ENCODE measurements around the gene PEAR1.

PEAR1 gene

DNA sequence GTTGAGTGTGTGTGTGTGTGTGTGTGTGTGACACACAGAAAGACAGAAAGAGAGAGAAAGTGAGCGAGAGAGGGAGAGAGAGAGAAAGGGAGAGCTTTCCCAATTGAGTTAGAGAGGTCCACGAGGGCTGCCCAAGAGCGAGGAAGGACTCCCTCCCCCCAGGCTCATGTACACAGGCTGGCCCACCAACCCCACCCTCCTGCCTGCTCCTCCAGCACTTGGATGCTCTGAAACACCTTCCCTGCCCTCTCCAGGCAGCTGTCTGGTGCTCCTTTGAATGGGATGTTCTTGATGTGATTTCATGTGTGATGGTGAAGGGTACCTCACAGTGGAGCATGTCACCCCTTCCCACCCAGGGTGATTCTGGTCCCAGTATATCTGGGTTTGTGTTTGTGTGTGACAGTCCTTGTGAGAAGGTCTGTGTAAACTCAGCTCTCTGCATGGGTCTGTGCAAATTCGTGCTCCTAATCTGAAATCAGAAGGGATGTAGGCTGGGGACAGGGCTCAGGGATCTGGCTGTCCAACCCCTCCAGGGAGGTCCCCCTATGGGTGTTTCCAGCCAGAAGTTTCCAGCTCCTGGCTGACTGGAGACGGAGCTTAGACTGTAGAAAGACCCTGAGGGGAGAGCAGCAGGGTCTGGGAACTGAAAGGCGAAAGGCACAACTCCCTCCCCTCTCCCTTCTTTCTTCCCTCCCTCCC is 6.8 kb upstream of the PEAR1 start:
- Histone ChIP-seq H2AFZ (no peak overlapping the region), H3K9me3 (ENCODE audit: control insufficient read depth, low read length) (no peaks in the 10 kb centered on the region), H3K27me3 (ENCODE audit: control insufficient read depth, insufficient read depth, low read length) (no peaks in the 10 kb centered on the region), H3K79me2 (no peaks in the 10 kb centered on the region), H3K27ac (no peak overlapping the region), H3K36me3 (ENCODE audit: control insufficient read depth, insufficient read depth, low read length) (no peaks in the 10 kb centered on the region), H3K4me1 (no peaks in the 10 kb centered on the region), H3K9ac (no peak overlapping the region), H3K4me3 (ENCODE audit: low read depth, low read length) (no peak overlapping the region), H3K4me2 (ENCODE audit: low read length) (no peak overlapping the region)
- TF ChIP-seq, protein P1, sequence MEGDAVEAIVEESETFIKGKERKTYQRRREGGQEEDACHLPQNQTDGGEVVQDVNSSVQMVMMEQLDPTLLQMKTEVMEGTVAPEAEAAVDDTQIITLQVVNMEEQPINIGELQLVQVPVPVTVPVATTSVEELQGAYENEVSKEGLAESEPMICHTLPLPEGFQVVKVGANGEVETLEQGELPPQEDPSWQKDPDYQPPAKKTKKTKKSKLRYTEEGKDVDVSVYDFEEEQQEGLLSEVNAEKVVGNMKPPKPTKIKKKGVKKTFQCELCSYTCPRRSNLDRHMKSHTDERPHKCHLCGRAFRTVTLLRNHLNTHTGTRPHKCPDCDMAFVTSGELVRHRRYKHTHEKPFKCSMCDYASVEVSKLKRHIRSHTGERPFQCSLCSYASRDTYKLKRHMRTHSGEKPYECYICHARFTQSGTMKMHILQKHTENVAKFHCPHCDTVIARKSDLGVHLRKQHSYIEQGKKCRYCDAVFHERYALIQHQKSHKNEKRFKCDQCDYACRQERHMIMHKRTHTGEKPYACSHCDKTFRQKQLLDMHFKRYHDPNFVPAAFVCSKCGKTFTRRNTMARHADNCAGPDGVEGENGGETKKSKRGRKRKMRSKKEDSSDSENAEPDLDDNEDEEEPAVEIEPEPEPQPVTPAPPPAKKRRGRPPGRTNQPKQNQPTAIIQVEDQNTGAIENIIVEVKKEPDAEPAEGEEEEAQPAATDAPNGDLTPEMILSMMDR (IDR thresholded peaks at IDR 0.05), result no peak

DNA sequence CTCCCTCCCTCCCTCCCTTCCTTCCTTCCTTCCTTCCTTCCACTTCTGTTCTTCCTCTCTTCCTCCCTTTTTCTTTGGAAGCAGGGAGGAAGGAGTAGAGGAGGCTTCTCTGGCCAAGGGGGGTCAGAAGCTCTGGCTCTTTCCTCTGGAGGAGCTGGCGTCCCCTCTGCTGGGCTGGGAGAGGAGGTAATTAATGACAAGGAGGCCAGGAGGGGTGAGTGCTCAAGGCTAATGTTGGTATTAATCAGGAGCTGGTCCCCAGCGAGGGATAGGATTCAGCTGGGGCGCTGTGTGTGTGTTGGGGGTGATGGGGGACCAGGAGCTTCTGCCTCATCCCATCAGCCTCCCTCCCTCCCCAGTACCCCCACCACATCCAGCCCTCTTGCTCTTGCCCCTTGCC is 6.2 kb upstream of the PEAR1 start:
- Histone ChIP-seq H3K4me2 (ENCODE audit: low read length) (no peak overlapping the region), H3K79me2 (no peaks in the 10 kb centered on the region), H3K4me1 (no peaks in the 10 kb centered on the region), H3K27me3 (ENCODE audit: control insufficient read depth, insufficient read depth, low read length) (no peaks in the 10 kb centered on the region), H3K4me3 (ENCODE audit: low read depth, low read length) (no peak overlapping the region), H3K27ac (no peak overlapping the region), H3K9ac (no peak overlapping the region), H3K36me3 (ENCODE audit: control insufficient read depth, insufficient read depth, low read length) (no peaks in the 10 kb centered on the region), H2AFZ (no peak overlapping the region), H3K9me3 (ENCODE audit: control insufficient read depth, low read length) (no peaks in the 10 kb centered on the region)
- TF ChIP-seq, protein P1 (IDR thresholded peaks at IDR 0.05), result no peak

DNA sequence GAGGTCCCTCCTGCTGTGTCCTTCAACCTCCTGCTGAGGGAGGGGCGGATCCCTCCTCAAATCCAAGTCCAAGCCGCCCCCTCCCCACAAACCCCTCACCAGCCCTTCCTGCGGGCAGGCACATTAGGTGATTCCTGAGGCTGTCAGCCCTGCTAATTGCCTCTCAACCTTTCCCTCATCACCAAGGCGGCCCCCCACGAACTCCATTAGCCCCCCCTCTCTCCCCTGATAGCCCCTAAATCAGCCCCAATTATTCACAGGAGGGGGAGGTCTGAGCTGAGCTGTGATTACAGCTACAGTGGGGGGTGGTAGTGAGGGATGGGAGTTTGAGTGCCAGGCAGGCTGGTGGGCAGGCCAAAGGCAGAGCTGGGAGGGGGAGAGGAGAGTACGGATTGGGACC is 5.8 kb upstream of the PEAR1 start:
- H3K4me2 ChIP-seq (ENCODE audit: low read length), result no peak overlapping the region

DNA sequence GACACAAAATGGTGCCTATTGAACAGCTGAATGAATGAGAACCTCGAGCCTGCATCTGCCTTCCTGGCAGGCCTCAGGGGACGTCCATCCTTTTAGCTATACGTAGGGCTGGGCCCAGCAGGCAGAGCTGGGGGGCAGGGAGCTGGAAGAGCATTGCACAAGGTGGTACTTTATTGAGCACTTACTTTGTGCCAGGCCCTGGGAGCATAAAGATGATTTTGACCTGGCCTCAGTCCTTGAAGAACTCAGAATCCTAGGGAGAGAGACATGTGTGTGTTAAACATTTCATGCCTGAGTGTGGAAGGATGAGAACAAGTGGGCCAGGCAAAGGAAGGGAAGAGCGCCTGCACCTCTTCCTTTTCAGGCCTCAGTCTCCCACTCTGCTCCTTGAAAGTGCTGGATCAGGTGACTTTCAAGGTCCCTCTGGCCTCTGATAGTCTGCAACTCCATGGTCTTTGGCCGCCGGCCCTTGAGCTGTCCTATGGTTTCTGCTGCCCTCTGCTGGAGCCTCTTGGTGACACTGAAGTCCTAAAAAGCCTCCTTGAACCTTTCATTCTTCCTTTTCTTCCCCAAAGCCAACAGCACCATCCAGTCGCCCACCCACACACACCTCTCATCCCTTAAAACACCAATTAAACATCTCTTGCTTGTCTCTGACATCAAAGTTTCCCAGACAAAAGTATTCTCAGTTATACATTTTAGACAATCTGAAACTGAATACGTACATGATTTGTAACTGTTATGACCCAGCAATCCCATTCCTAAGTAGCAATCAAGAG is 3.5 kb upstream of the PEAR1 start:
- Histone ChIP-seq H3K36me3 (ENCODE audit: control insufficient read depth, insufficient read depth, low read length) (no peaks in the 10 kb centered on the region), H3K9ac (no peak overlapping the region), H3K4me3 (ENCODE audit: low read depth, low read length) (no peak overlapping the region), H3K9me3 (ENCODE audit: control insufficient read depth, low read length) (no peaks in the 10 kb centered on the region), H2AFZ (peak overlapping the region; percentile 9), H3K4me2 (ENCODE audit: low read length) (no peak overlapping the region), H3K27me3 (ENCODE audit: control insufficient read depth, insufficient read depth, low read length) (no peaks in the 10 kb centered on the region), H3K4me1 (no peaks in the 10 kb centered on the region), H3K79me2 (no peaks in the 10 kb centered on the region), H3K27ac (no peak overlapping the region)
- TF ChIP-seq, protein P1 (IDR thresholded peaks at IDR 0.05), result peak; percentile 67

More for the DNA sequence above, 5.8 kb upstream of the PEAR1 start:
- H3K27me3 ChIP-seq (ENCODE audit: control insufficient read depth, insufficient read depth, low read length), result no peaks in the 10 kb centered on the region
- H3K27ac ChIP-seq, result no peak overlapping the region
- no peak overlapping the region for H3K4me3 ChIP-seq (ENCODE audit: low read depth, low read length)
- H3K36me3 ChIP-seq (ENCODE audit: control insufficient read depth, insufficient read depth, low read length), result no peaks in the 10 kb centered on the region
- no peak overlapping the region for H2AFZ ChIP-seq
- H3K4me1 ChIP-seq, result no peaks in the 10 kb centered on the region
- no peak overlapping the region for H3K9ac ChIP-seq
- TF ChIP-seq, protein P1 (IDR thresholded peaks at IDR 0.05), result no peak
- H3K9me3 ChIP-seq (ENCODE audit: control insufficient read depth, low read length), result no peaks in the 10 kb centered on the region
- H3K79me2 ChIP-seq, result no peaks in the 10 kb centered on the region

All from parathyroid adenoma (tissue), 2 donors.